H9 (cell line): ENCODE data around the gene SHMT2. TPM values are rescaled to one million over a fixed set of nuclear protein-coding genes. Genes with fewer than 3 reads are reported as not detected.
"Not testable (repeated sequence)": the region's sequence is repeated elsewhere in the genome, so short reads cannot be mapped to it uniquely, and the experiment has no call there.

ENCODE experiments used
- DNase-seq: peaks from one replicate; pipeline ENCODE4 v3.0.0-alpha.2; 2017
- H2AFZ ChIP-seq: one replicate; pipeline ENCODE4 v1.6.1; 2013; ENCODE audit warnings: mild to moderate bottlenecking, low read length, control low read depth, moderate library complexity
- H2AK5ac ChIP-seq: 2 replicates; pipeline ENCODE4 v1.6.1; 2013; ENCODE audit warnings: low read length, control low read depth, mixed read lengths; ENCODE audit not compliant: insufficient read length
- H2BK120ac ChIP-seq: one replicate; pipeline ENCODE4 v1.6.1; 2013; ENCODE audit warnings: low read depth, mild to moderate bottlenecking, low read length, control low read depth, inconsistent platforms; ENCODE audit not compliant: poor library complexity, severe bottlenecking
- H2BK12ac ChIP-seq: 2 replicates; pipeline ENCODE4 v1.6.1; 2013; ENCODE audit warnings: low read length, control low read depth, mixed read lengths, low read depth; ENCODE audit not compliant: insufficient read length
- H2BK15ac ChIP-seq: 2 replicates; pipeline ENCODE4 v1.6.1; 2013; ENCODE audit warnings: low read depth, low read length, control low read depth
- H2BK20ac ChIP-seq: one replicate; pipeline ENCODE4 v1.6.1; 2013; ENCODE audit warnings: low read depth, mild to moderate bottlenecking, low read length, control low read depth, inconsistent platforms; ENCODE audit not compliant: poor library complexity, severe bottlenecking
- H2BK5ac ChIP-seq: 2 replicates; pipeline ENCODE4 v1.6.1; 2013; ENCODE audit warnings: low read length, control low read depth, mixed read lengths; ENCODE audit not compliant: insufficient read length
- H3K14ac ChIP-seq: 2 replicates; pipeline ENCODE4 v1.6.1; 2013; ENCODE audit warnings: low read length, control low read depth; ENCODE audit not compliant: insufficient read depth
- H3K18ac ChIP-seq: 2 replicates; pipeline ENCODE4 v1.6.1; 2013; ENCODE audit warnings: low read depth, mild to moderate bottlenecking, mixed read lengths, low read length, control low read depth; ENCODE audit not compliant: insufficient read length
- H3K23ac ChIP-seq: 2 replicates; pipeline ENCODE4 v1.6.1; 2013; ENCODE audit warnings: low read length, control low read depth, mixed read lengths, low read depth; ENCODE audit not compliant: insufficient read length
- H3K23me2 ChIP-seq: 2 replicates; pipeline ENCODE4 v1.6.1; 2013; ENCODE audit warnings: low read depth, mild to moderate bottlenecking, mixed read lengths, low read length, control low read depth; ENCODE audit not compliant: insufficient read length, poor library complexity, severe bottlenecking
- H3K27ac ChIP-seq: 2 replicates; pipeline ENCODE4 v1.5.1; 2013; ENCODE audit warnings: low read length, control low read depth, mixed read lengths, low read depth; ENCODE audit not compliant: insufficient read length
- H3K27me3 ChIP-seq: 2 replicates; pipeline ENCODE4 v1.6.1; 2013; ENCODE audit warnings: low read length, control low read depth, inconsistent platforms; ENCODE audit not compliant: insufficient read depth
- H3K4ac ChIP-seq: 2 replicates; pipeline ENCODE4 v1.6.1; 2013; ENCODE audit warnings: low read depth, mild to moderate bottlenecking, control low read depth, inconsistent platforms, low read length, moderate library complexity
- H3K4me1 ChIP-seq: 2 replicates; pipeline ENCODE4 v1.6.1; 2013; ENCODE audit warnings: low read length, control low read depth, inconsistent platforms; ENCODE audit not compliant: insufficient read depth
- H3K4me2 ChIP-seq: 2 replicates; pipeline ENCODE4 v1.6.1; 2013; ENCODE audit warnings: low read length, control low read depth, mixed read lengths; ENCODE audit not compliant: insufficient read length, insufficient read depth
- H3K56ac ChIP-seq: 2 replicates; pipeline ENCODE4 v1.6.1; 2013; ENCODE audit warnings: low read depth, mild to moderate bottlenecking, mixed read lengths, low read length, control low read depth; ENCODE audit not compliant: insufficient read length
- H3K79me1 ChIP-seq: 2 replicates; pipeline ENCODE4 v1.6.1; 2013; ENCODE audit warnings: low read depth, mild to moderate bottlenecking, moderate library complexity, low read length, control low read depth, inconsistent platforms; ENCODE audit not compliant: insufficient read depth, poor library complexity, severe bottlenecking
- H3K79me2 ChIP-seq: 2 replicates; pipeline ENCODE4 v1.6.1; 2013; ENCODE audit warnings: low read length, control low read depth, inconsistent platforms; ENCODE audit not compliant: insufficient read depth
- H3K9ac ChIP-seq: 2 replicates; pipeline ENCODE4 v1.6.1; 2013; ENCODE audit warnings: low read length, control low read depth, mixed read lengths; ENCODE audit not compliant: insufficient read length; ENCODE audit errors: extremely low read depth
- H3K9me3 ChIP-seq: one replicate; pipeline ENCODE4 v1.6.1; 2013; ENCODE audit warnings: low read depth, low read length, inconsistent platforms; ENCODE audit not compliant: control insufficient read depth
- H3T11ph ChIP-seq: one replicate; pipeline ENCODE4 v1.6.1; 2013; ENCODE audit warnings: mild to moderate bottlenecking, low read length, control low read depth, inconsistent platforms
- H4K20me1 ChIP-seq: one replicate; pipeline ENCODE4 v1.6.1; 2013; ENCODE audit not compliant: control insufficient read depth, insufficient read length, insufficient read depth
- H4K5ac ChIP-seq: 2 replicates; pipeline ENCODE4 v1.6.1; 2013; ENCODE audit warnings: low read depth, mild to moderate bottlenecking, mixed read lengths, low read length, control low read depth; ENCODE audit not compliant: insufficient read length
- H4K8ac ChIP-seq: replicated peaks from 2 replicates; pipeline ENCODE4 v1.6.1; 2013; ENCODE audit warnings: low read length, control low read depth, mixed read lengths, low read depth; ENCODE audit not compliant: insufficient read length
- H4K91ac ChIP-seq: 2 replicates; pipeline ENCODE4 v1.6.1; 2013; ENCODE audit warnings: low read depth, mild to moderate bottlenecking, moderate library complexity, mixed read lengths, low read length, control low read depth; ENCODE audit not compliant: insufficient read length
- H3K27ac Mint-ChIP-seq, 3 experiments: 2 replicates in 2 of 3; 3 replicates in 1 of 3; pipeline ENCODE4 v1.8.0; 2020 to 2021; ENCODE audit warnings: mixed read lengths in 3 of 3, mild to moderate bottlenecking in 1 of 3, moderate library complexity in 1 of 3
- H3K27me3 Mint-ChIP-seq: 2 replicates; pipeline ENCODE4 v1.8.0; 2021; ENCODE audit warnings: low read depth, mild to moderate bottlenecking, moderate library complexity, mixed read lengths
- H3K36me3 Mint-ChIP-seq, 3 experiments: 2 replicates in 2 of 3; 3 replicates in 1 of 3; pipeline ENCODE4 v1.8.0; 2020 to 2021; ENCODE audit warnings: low read depth in 3 of 3, mixed read lengths in 3 of 3; ENCODE audit not compliant: insufficient read depth in 1 of 3
- H3K4me1 Mint-ChIP-seq, 2 experiments: 2 replicates each; pipeline ENCODE4 v1.8.0; 2020; ENCODE audit warnings: mixed read lengths in 2 of 2
- H3K4me3 Mint-ChIP-seq, 2 experiments: 2 replicates in 1 of 2; 3 replicates in 1 of 2; pipeline ENCODE4 v1.8.0; 2020 to 2021; ENCODE audit warnings: mild to moderate bottlenecking in 2 of 2, mixed read lengths in 2 of 2, moderate library complexity in 1 of 2
- H3K9me3 Mint-ChIP-seq, 2 experiments: 2 replicates in 1 of 2; 3 replicates in 1 of 2; pipeline ENCODE4 v1.8.0; 2020; ENCODE audit warnings: mild to moderate bottlenecking in 2 of 2, mixed read lengths in 2 of 2, moderate library complexity in 1 of 2
- WGBS: extraction: QIAGEN DNeasy Blood & Tissue Kit; methylation state at CpG from one replicate; pipeline ENCODE4 v1.1.7; 2013; ENCODE audit warnings: missing lambda C conversion rate, low lambda C conversion rate, mixed read lengths; ENCODE audit not compliant: insufficient read length; ENCODE audit errors: extremely low coverage; 5-methylcytosine and 5-hydroxymethylcytosine counted together
- total RNA-seq: library from RNA; stranded (reverse); gene quantifications from 2 replicates; pipeline ENCODE4 v1.2.1, GENCODE V29; 2021
- TF ChIP-seq, protein P1 (sequence below): fragments of 200-600 bp; sonication (generic); conservative IDR thresholded peaks from 3 replicates; pipeline ENCODE4 v1.8.0; 2021; ENCODE audit warnings: antibody characterized with exemption, mild to moderate bottlenecking

The SHMT2 gene
- total RNA-seq, 1 experiment from 2014 or later = 260 TPM

DNA sequence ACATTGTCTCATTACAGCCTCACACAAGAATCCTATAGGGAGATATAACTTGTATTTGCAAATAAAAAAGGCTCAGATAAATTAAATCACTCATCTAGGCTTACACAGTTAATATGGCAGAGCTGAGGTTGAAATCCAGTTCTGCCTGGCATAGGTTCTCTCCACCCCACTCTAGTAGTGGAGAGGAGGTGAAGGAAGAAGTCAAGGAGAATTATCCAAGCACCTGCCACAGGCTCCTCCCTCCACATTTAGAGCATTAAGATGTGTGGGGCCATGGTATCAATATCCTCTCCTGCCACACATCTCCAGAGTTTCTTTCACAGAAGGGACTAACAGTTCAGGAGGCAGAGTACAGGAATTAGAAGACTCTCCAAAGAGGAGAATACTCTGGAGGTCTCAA, 44.0 kb downstream of the SHMT2 start:
- Histone ChIP-seq H3K27me3 (no peaks in the 10 kb centered on the region), H3K23ac (no peak overlapping the region), H2BK20ac (no peak overlapping the region), H3K14ac (no peak overlapping the region), H2BK120ac (no peak overlapping the region), H4K8ac (no peak overlapping the region), H3K23me2 (no peaks in the 10 kb centered on the region), H3K18ac (no peak overlapping the region), H4K20me1 (no peaks in the 10 kb centered on the region), H2BK12ac (no peak overlapping the region), H3K4me1 (no peaks in the 10 kb centered on the region), H3K79me2 (no peaks in the 10 kb centered on the region), H2BK15ac (no peak overlapping the region), H3K9ac (no peak overlapping the region), H3K79me1 (no peaks in the 10 kb centered on the region), H2AFZ (no peak overlapping the region), H3K56ac (no peak overlapping the region), H3K27ac (no peak overlapping the region), H3K4me2 (no peak overlapping the region), H2AK5ac (no peak overlapping the region), H3K4ac (no peak overlapping the region), H4K91ac (no peak overlapping the region), H4K5ac (no peak overlapping the region), H2BK5ac (no peak overlapping the region), H3K9me3 (no peaks in the 10 kb centered on the region), H3T11ph (no peak overlapping the region)
- H3K4me3 Mint-ChIP-seq = no peak overlapping the region
- H3K4me1 Mint-ChIP-seq = peaks cover 0 to 4% of the 10 kb centered on the region in 2 experiments; a peak in 1 of 4 replicates
- H3K36me3 Mint-ChIP-seq = peaks cover 7 to 39% (median 39%) of the 10 kb centered on the region in 3 experiments; a peak in 6 of 7 replicates
- TF ChIP-seq, protein P1, sequence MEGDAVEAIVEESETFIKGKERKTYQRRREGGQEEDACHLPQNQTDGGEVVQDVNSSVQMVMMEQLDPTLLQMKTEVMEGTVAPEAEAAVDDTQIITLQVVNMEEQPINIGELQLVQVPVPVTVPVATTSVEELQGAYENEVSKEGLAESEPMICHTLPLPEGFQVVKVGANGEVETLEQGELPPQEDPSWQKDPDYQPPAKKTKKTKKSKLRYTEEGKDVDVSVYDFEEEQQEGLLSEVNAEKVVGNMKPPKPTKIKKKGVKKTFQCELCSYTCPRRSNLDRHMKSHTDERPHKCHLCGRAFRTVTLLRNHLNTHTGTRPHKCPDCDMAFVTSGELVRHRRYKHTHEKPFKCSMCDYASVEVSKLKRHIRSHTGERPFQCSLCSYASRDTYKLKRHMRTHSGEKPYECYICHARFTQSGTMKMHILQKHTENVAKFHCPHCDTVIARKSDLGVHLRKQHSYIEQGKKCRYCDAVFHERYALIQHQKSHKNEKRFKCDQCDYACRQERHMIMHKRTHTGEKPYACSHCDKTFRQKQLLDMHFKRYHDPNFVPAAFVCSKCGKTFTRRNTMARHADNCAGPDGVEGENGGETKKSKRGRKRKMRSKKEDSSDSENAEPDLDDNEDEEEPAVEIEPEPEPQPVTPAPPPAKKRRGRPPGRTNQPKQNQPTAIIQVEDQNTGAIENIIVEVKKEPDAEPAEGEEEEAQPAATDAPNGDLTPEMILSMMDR = no peak
- H3K9me3 Mint-ChIP-seq = peaks cover 0 to 3% of the 10 kb centered on the region in 2 experiments; a peak in 1 of 5 replicates
- DNase-seq = no peak
- H3K27me3 Mint-ChIP-seq = no peaks in the 10 kb centered on the region
- no peak overlapping the region for H3K27ac Mint-ChIP-seq

DNA sequence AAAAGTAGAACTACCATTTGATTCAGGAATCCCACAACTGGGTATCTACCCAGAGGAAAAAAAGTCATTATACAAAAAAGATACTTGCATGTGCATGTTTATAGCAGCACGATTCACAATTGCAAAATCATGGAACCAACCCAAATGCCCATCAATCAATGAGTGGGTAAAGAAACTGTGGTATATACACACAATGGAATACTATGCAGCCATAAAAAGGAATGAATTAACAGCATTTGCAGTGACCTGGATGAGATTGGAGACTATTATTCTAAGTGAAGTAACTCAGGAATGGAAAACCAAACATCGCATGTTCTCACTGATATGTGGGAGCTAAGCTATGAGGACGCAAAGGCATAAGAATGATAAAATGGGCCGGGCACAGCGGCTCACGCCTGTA, 46.7 kb downstream of the SHMT2 start:
- not testable (repeated sequence) for H4K91ac ChIP-seq, H3K4ac ChIP-seq, H3K27me3 Mint-ChIP-seq, H3K27ac ChIP-seq, H3K9ac ChIP-seq, H3K4me1 ChIP-seq, H3K79me1 ChIP-seq, H2BK15ac ChIP-seq, H3K27me3 ChIP-seq, H3K23me2 ChIP-seq, H3K79me2 ChIP-seq, H3T11ph ChIP-seq, H3K23ac ChIP-seq, H3K18ac ChIP-seq, H2BK12ac ChIP-seq, H3K27ac Mint-ChIP-seq, H3K14ac ChIP-seq, H3K56ac ChIP-seq, H3K4me2 ChIP-seq, H4K8ac ChIP-seq, H3K4me3 Mint-ChIP-seq, H2BK120ac ChIP-seq, H4K20me1 ChIP-seq, H3K9me3 Mint-ChIP-seq, H2AFZ ChIP-seq, DNase-seq, H3K9me3 ChIP-seq, H2AK5ac ChIP-seq, H4K5ac ChIP-seq, H2BK20ac ChIP-seq, H2BK5ac ChIP-seq
- no CpG with 5 or more reads among the region's 6 CpGs for WGBS
- peaks cover 10 to 14% of the 10 kb centered on the region in 2 experiments for H3K4me1 Mint-ChIP-seq
- peaks cover 13 to 46% (median 46%) of the 10 kb centered on the region in 3 experiments; a peak in 6 of 7 replicates for H3K36me3 Mint-ChIP-seq
